ENCODE measurements around the gene DYNC1H1.
"Not testable (repeated sequence)": the region's sequence is repeated elsewhere in the genome, so short reads cannot be mapped to it uniquely, and the experiment has no call there.

DYNC1H1 gene

GRCh38 chr14:102056694-102057442 is 92.5 kb downstream of the DYNC1H1 start:
- TF ChIP-seq CTCF (IDR thresholded peaks at IDR 0.05) (no peak), ZFX (IDR thresholded peaks at IDR 0.05; ENCODE audit: borderline replicate concordance) (no peak)
- no peak overlapping the region for H3K27ac ChIP-seq

GRCh38 chr14:102057480-102058114 is 93.2 kb downstream of the DYNC1H1 start:
- H3K27ac ChIP-seq = no peak overlapping the region
- no peak for TF ChIP-seq CTCF (IDR thresholded peaks at IDR 0.05)
- TF ChIP-seq ZFX (IDR thresholded peaks at IDR 0.05; ENCODE audit: borderline replicate concordance) = no peak

- H3K27ac ChIP-seq = no peak overlapping the region
- TF ChIP-seq CTCF (IDR thresholded peaks at IDR 0.05) (no peak), ZFX (IDR thresholded peaks at IDR 0.05; ENCODE audit: borderline replicate concordance) (no peak)
These were observed 93.8 kb downstream of the DYNC1H1 start for GRCh38 chr14:102058146-102058545.

GRCh38 chr14:102058961-102059360 is 94.6 kb downstream of the DYNC1H1 start:
- H3K27ac ChIP-seq = no peak overlapping the region
- TF ChIP-seq CTCF (IDR thresholded peaks at IDR 0.05) (no peak), ZFX (IDR thresholded peaks at IDR 0.05; ENCODE audit: borderline replicate concordance) (no peak)

- H3K27ac ChIP-seq = no peak overlapping the region
- TF ChIP-seq ZFX (IDR thresholded peaks at IDR 0.05; ENCODE audit: borderline replicate concordance) (no peak), CTCF (IDR thresholded peaks at IDR 0.05) (peak; percentile 75)
These were observed 98.9 kb downstream of the DYNC1H1 start for GRCh38 chr14:102063109-102063807.

GRCh38 chr14:102063808-102064429 is 99.5 kb downstream of the DYNC1H1 start:
- TF ChIP-seq CTCF (IDR thresholded peaks at IDR 0.05) = no peak
- TF ChIP-seq ZFX (IDR thresholded peaks at IDR 0.05; ENCODE audit: borderline replicate concordance) = no peak

GRCh38 chr14:102064590-102064989 is 100.2 kb downstream of the DYNC1H1 start:
- not testable (repeated sequence) for H3K27ac ChIP-seq

More at GRCh38 chr14:102063808-102064429, 99.5 kb downstream of the DYNC1H1 start:
- no peak overlapping the region for H3K27ac ChIP-seq

All from 22Rv1 (cell line).